Omental fat pad (tissue), 4 donors: Measurements from ENCODE around the gene GPR37L1. TPM values are rescaled to one million over a fixed set of nuclear protein-coding genes. Genes with fewer than 3 reads are reported as not detected.

ENCODE experiments used
- ATAC-seq: fragments of 150-250 bp; one replicate; pipeline ENCODE4 v1.9.1; 2016; ENCODE audit warnings: mild to moderate bottlenecking, moderate library complexity; ENCODE audit not compliant: low FRiP score
- DNase-seq: peaks from one replicate; pipeline ENCODE4 v3.0.0-alpha.2; 2019; ENCODE audit warnings: low spot score
- total RNA-seq, 4 donors: library from RNA; depleted of rRNA; stranded (reverse); fragments of >200 nt; gene quantifications; one replicate each; pipeline ENCODE4 v1.1.0, GENCODE V29; 2016
- TF ChIP-seq, protein P1 (sequence below), 3 donors: fragments of 450-650 bp; IDR thresholded peaks; one replicate each; pipeline ENCODE4 v1.5.1; 2016 to 2017; ENCODE audit warnings: antibody characterized with exemption in 3 of 3, mild to moderate bottlenecking in 3 of 3, moderate library complexity in 2 of 3

Gene GPR37L1
- total RNA-seq, 4 donors from 2014 or later = 0.16 TPM; not detected in 3

GRCh38 chr1:202161151-202162046, 38.7 kb downstream of the GPR37L1 start:
- TF ChIP-seq, protein P1, sequence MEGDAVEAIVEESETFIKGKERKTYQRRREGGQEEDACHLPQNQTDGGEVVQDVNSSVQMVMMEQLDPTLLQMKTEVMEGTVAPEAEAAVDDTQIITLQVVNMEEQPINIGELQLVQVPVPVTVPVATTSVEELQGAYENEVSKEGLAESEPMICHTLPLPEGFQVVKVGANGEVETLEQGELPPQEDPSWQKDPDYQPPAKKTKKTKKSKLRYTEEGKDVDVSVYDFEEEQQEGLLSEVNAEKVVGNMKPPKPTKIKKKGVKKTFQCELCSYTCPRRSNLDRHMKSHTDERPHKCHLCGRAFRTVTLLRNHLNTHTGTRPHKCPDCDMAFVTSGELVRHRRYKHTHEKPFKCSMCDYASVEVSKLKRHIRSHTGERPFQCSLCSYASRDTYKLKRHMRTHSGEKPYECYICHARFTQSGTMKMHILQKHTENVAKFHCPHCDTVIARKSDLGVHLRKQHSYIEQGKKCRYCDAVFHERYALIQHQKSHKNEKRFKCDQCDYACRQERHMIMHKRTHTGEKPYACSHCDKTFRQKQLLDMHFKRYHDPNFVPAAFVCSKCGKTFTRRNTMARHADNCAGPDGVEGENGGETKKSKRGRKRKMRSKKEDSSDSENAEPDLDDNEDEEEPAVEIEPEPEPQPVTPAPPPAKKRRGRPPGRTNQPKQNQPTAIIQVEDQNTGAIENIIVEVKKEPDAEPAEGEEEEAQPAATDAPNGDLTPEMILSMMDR (IDR thresholded peaks at IDR 0.05) = no peak
- DNase-seq (no peak), ATAC-seq (no peak)

DNA sequence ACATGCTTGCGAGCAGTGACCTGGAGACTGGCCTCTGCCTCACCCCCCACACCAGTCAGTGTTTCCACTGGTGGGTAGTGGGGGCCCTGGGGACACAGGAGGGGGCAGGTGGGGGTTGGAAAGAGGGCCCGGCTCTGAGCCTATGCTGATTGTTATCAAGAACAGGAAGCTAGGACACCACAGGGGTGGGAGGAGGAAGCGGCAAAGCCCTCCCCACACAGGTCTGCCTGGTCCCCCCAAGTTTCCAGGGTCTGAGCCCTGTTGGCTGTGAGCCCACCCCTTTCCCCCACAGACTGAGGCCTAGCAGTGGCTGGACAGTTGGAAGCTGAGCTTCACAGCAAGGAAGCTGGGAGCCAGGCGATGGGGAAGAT, 39.3 kb downstream of the GPR37L1 start:
- TF ChIP-seq, protein P1 (IDR thresholded peaks at IDR 0.05) = no peak
- DNase-seq (no peak), ATAC-seq (no peak)

DNA sequence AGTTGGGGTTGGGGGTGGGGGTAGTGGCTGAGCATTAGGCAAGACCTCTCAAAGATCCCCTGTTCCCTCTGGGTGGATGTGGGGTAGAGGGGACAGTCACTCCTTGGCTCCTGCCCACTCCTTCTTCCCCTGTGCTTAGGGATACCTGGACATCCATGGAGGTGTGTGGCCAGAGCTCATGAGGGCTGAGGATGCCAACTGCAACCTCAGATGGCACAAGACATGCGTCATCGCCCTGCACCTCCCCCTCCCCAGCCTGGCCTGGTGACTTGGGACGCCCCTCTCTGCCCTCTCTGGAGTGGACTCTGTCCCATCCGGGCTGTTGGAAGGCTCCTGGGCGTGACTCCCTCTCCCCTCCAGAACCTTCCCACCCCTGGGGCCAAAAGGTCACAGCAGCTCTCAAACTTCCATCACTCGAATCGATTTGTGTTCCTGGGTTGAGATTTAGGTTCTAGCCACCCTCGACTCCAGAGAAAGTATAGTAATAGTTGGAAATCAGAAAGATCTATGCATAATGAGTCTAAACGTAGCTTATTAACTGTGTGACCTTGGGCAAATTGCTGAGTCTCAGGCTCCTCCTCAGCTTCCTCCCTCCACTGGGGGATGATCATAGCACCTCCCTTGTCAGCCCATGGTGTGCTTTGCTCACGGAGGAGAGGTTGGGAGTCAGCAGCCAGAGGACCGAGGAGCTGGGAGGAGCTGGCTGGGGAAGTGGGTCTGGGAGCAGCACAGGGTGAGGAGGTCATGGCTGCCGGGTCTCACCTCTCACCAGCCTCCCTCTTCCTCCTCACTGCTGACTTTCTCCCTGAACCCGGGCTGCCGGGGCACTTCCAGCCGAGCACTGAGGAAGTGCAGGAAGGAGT, 39.9 kb downstream of the GPR37L1 start:
- ATAC-seq (no peak), DNase-seq (no peak)
- TF ChIP-seq, protein P1 (IDR thresholded peaks at IDR 0.05) = no peak

DNA sequence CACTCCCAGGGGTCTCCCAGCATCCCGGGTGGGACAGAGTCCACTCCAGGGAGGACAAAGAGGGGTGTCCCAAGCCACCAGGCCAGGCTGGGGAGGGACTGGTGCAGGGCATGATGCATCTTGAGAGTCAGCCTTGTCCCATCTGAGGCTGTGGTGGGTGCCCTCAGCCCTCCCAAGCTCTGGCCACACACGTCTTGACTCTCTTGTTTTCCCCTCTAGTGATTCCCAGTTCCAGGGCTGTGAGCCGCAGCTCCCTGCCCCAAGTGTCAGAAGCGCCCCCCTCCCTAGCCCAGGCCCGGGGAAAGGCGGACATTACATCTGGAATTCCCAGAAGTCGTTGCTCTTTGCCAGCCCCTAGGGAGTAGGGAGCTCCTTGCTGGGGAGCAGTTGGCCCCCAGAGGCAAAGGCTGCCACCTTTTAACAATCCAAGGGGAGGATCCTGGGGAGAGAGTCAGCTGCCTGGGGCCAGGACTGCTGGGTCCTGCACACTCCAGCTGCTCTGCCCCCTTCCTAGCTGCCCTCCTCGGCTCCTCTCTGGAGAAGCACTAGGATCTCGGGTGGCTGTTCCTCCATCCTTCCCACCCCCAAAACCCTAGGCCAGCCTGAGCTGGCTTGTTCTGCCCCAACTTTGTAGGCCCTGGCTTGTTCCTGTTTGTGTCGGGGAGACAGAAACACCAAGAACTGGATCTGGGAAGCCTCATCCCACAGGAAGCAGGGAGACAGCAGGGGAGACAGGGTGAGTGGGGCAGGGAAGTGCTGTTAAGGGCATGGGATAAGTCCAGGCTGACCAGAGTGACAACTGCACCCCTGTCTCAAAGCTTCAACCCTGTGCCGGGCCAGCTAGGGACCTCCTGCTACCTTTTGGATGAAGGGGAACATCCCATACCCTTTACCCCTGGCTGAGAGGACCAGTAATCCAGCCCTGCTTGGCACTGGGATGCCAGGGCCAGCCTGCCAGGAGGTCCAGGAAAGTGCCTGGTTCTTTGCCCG, 40.9 kb downstream of the GPR37L1 start:
- DNase-seq = no peak
- ATAC-seq = no peak
- TF ChIP-seq, protein P1 (IDR thresholded peaks at IDR 0.05) = no peak

GRCh38 chr1:202164271-202165037, 41.7 kb downstream of the GPR37L1 start:
- TF ChIP-seq, protein P1 (IDR thresholded peaks at IDR 0.05) = no peak
- ATAC-seq = no peak
- no peak for DNase-seq
